Natural killer cell (primary cell): ENCODE measurements around the gene ACVR1. TPM values are rescaled to one million over a fixed set of nuclear protein-coding genes. Genes with fewer than 3 reads are reported as not detected.

ENCODE experiments used
- ATAC-seq, 3 donors: fragments of 150-1000 bp in 2 of 3; fragments of 200-7000 bp in 1 of 3; cut with Tn5 transposase; 1 replicate in 1 of 3; 2 replicates in 2 of 3; pipeline ENCODE4 v1.10.0; 2021; ENCODE audit warnings: mild to moderate bottlenecking in 2 of 3, moderate library complexity in 2 of 3
- DNase-seq, 2 donors: peaks; one replicate each; pipeline versions ENCODE4 v3.0.0 to v3.0.0-alpha.2; 2013 to 2021; ENCODE audit warnings: mixed read lengths in 1 of 2
- H3K27ac ChIP-seq: one replicate; pipeline ENCODE4 v1.5.1; 2013; ENCODE audit warnings: mild to moderate bottlenecking, low read length
- H3K27me3 ChIP-seq: one replicate; pipeline ENCODE4 v1.6.1; 2013; ENCODE audit warnings: low read length; ENCODE audit not compliant: control insufficient read depth, insufficient read depth
- H3K36me3 ChIP-seq: one replicate; pipeline ENCODE4 v1.6.1; 2013; ENCODE audit warnings: low read length; ENCODE audit not compliant: control insufficient read depth, insufficient read depth
- H3K4me1 ChIP-seq: one replicate; pipeline ENCODE4 v1.6.1; 2013; ENCODE audit warnings: low read length; ENCODE audit not compliant: control insufficient read depth, insufficient read depth
- H3K4me3 ChIP-seq: one replicate; pipeline ENCODE4 v1.5.1; 2013; ENCODE audit warnings: low read length
- H3K9me3 ChIP-seq: one replicate; pipeline ENCODE4 v1.6.1; 2013; ENCODE audit warnings: low read length; ENCODE audit not compliant: control insufficient read depth, insufficient read depth
- H3K27ac Mint-ChIP-seq, 2 donors: one replicate each; pipeline ENCODE4 v1.8.0; 2022; ENCODE audit warnings: mild to moderate bottlenecking in 2 of 2, mixed read lengths in 2 of 2, moderate library complexity in 1 of 2
- H3K27me3 Mint-ChIP-seq, 2 donors: one replicate each; pipeline ENCODE4 v1.8.0; 2022; ENCODE audit warnings: low read depth in 2 of 2, mixed read lengths in 2 of 2
- H3K36me3 Mint-ChIP-seq: one replicate; pipeline ENCODE4 v1.8.0; 2022; ENCODE audit warnings: mixed read lengths
- H3K4me1 Mint-ChIP-seq, 2 donors: one replicate each; pipeline ENCODE4 v1.8.0; 2022; ENCODE audit warnings: mixed read lengths in 2 of 2
- H3K4me3 Mint-ChIP-seq: one replicate; pipeline ENCODE4 v1.8.0; 2022; ENCODE audit warnings: mild to moderate bottlenecking, moderate library complexity, mixed read lengths
- H3K9me3 Mint-ChIP-seq, 2 donors: one replicate each; pipeline ENCODE4 v1.8.0; 2022; ENCODE audit warnings: mixed read lengths in 2 of 2
- CTCF ChIP-seq: fragments of 200-600 bp; IDR thresholded peaks from one replicate; pipeline ENCODE4 v1.8.0; 2022; ENCODE audit warnings: antibody characterized with exemption
- WGBS: methylation state at CpG from one replicate; pipeline ENCODE4 v1.1.7; 2013; ENCODE audit warnings: missing lambda C conversion rate; ENCODE audit not compliant: insufficient coverage; 5-methylcytosine and 5-hydroxymethylcytosine counted together
- intact Hi-C: fragments of 100-400 bp; cut with micrococcal nuclease; formaldehyde crosslinking; loops from one replicate; pipeline ENCODE4 v1.14.2; 2022
- total RNA-seq, 4 donors: library from RNA; stranded (reverse); fragments of 120-200 nt in 1 of 4; gene quantifications; one replicate each; pipeline versions ENCODE4 v1.2.3 to v1.2.4, GENCODE V29; 2013 to 2022

The ACVR1 gene
- total RNA-seq, 3 donors from 2014 or later (not counting 1 experiment from before 2014, with no cell fraction given), result 3.3 to 6.9 (median 6.1) TPM

- Mint-ChIP-seq H3K9me3 (no peaks in the 10 kb centered on the region), H3K27me3 (no peaks in the 10 kb centered on the region), H3K27ac (no peak overlapping the region)
These were observed 56.4 kb downstream of the ACVR1 start for GRCh38 chr2:157819761-157820160.

GRCh38 chr2:157818227-157818626, 57.9 kb downstream of the ACVR1 start:
- no peak overlapping the region for H3K4me3 ChIP-seq
- H3K27ac ChIP-seq, result no peak overlapping the region
- Mint-ChIP-seq H3K36me3 (no peaks in the 10 kb centered on the region), H3K27me3 (no peaks in the 10 kb centered on the region), H3K9me3 (no peaks in the 10 kb centered on the region), H3K4me3 (no peak overlapping the region), H3K4me1 (no peaks in the 10 kb centered on the region), H3K27ac (no peak overlapping the region)
- WGBS, result 96% methylated on average over 7 of the region's 7 CpGs
- no peak for TF ChIP-seq CTCF
- H3K4me1 ChIP-seq, result no peaks in the 10 kb centered on the region
- DNase-seq (no peak), ATAC-seq (no peak)
- intact Hi-C loops, result no loop called here
- H3K27me3 ChIP-seq, result no peaks in the 10 kb centered on the region
- H3K9me3 ChIP-seq, result no peaks in the 10 kb centered on the region
- H3K36me3 ChIP-seq, result no peaks in the 10 kb centered on the region

More at GRCh38 chr2:157819761-157820160, 56.4 kb downstream of the ACVR1 start:
- no peaks in the 10 kb centered on the region for H3K4me1 ChIP-seq
- intact Hi-C loops, result no loop called here
- TF ChIP-seq CTCF, result no peak
- H3K36me3 Mint-ChIP-seq, result no peaks in the 10 kb centered on the region
- H3K4me1 Mint-ChIP-seq, result peaks cover 2 to 3% of the 10 kb centered on the region in 2 donors
- 100% methylated on average over 3 of the region's 5 CpGs for WGBS
- no peaks in the 10 kb centered on the region for H3K9me3 ChIP-seq
- DNase-seq (no peak), ATAC-seq (no peak)
- no peaks in the 10 kb centered on the region for H3K36me3 ChIP-seq
- H3K27ac ChIP-seq, result no peak overlapping the region
- H3K4me3 Mint-ChIP-seq, result no peak overlapping the region
- no peaks in the 10 kb centered on the region for H3K27me3 ChIP-seq
- H3K4me3 ChIP-seq, result no peak overlapping the region

- DNase-seq (no peak), ATAC-seq (no peak)
- Histone ChIP-seq H3K4me3 (no peak overlapping the region), H3K36me3 (no peaks in the 10 kb centered on the region), H3K27ac (no peak overlapping the region), H3K4me1 (no peaks in the 10 kb centered on the region), H3K27me3 (no peaks in the 10 kb centered on the region), H3K9me3 (no peaks in the 10 kb centered on the region)
- no peak for TF ChIP-seq CTCF
- Mint-ChIP-seq H3K27ac (no peak overlapping the region), H3K36me3 (no peaks in the 10 kb centered on the region), H3K27me3 (no peaks in the 10 kb centered on the region), H3K4me1 (no peaks in the 10 kb centered on the region), H3K9me3 (no peaks in the 10 kb centered on the region), H3K4me3 (no peak overlapping the region)
- intact Hi-C loops, result no loop called here
- 88% methylated on average over 1 of the region's 1 CpG for WGBS
These were observed 60.7 kb downstream of the ACVR1 start for GRCh38 chr2:157815421-157815820.

- H3K27ac Mint-ChIP-seq, result no peak overlapping the region
These were observed 62.7 kb downstream of the ACVR1 start for GRCh38 chr2:157813467-157813866.

More at GRCh38 chr2:157813467-157813866, 62.7 kb downstream of the ACVR1 start:
- H3K4me3 Mint-ChIP-seq, result no peak overlapping the region
- H3K27me3 Mint-ChIP-seq, result no peaks in the 10 kb centered on the region
- 96% methylated on average over 2 of the region's 2 CpGs for WGBS
- no peak for TF ChIP-seq CTCF
- no peaks in the 10 kb centered on the region for H3K36me3 Mint-ChIP-seq
- intact Hi-C loops, result no loop called here
- Histone ChIP-seq H3K4me3 (no peak overlapping the region), H3K4me1 (no peaks in the 10 kb centered on the region), H3K27ac (no peak overlapping the region), H3K36me3 (no peaks in the 10 kb centered on the region), H3K27me3 (no peaks in the 10 kb centered on the region), H3K9me3 (no peaks in the 10 kb centered on the region)
- ATAC-seq (no peak), DNase-seq (no peak)
- H3K4me1 Mint-ChIP-seq, result no peaks in the 10 kb centered on the region
- no peaks in the 10 kb centered on the region for H3K9me3 Mint-ChIP-seq
